H9 (cell line): ENCODE data around the gene SCARF1. TPM values are rescaled to one million over a fixed set of nuclear protein-coding genes. Genes with fewer than 3 reads are reported as not detected.
A peak's percentile ranks its signal among the peaks of the same experiment; 100 is the strongest.

Experiments
- DNase-seq: peaks from one replicate; pipeline ENCODE4 v3.0.0-alpha.2; 2017
- H2AFZ ChIP-seq: one replicate; pipeline ENCODE4 v1.6.1; 2013; ENCODE audit warnings: mild to moderate bottlenecking, low read length, control low read depth, moderate library complexity
- H2AK5ac ChIP-seq: 2 replicates; pipeline ENCODE4 v1.6.1; 2013; ENCODE audit warnings: low read length, control low read depth, mixed read lengths; ENCODE audit not compliant: insufficient read length
- H2BK120ac ChIP-seq: one replicate; pipeline ENCODE4 v1.6.1; 2013; ENCODE audit warnings: low read depth, mild to moderate bottlenecking, low read length, control low read depth, inconsistent platforms; ENCODE audit not compliant: poor library complexity, severe bottlenecking
- H2BK12ac ChIP-seq: 2 replicates; pipeline ENCODE4 v1.6.1; 2013; ENCODE audit warnings: low read length, control low read depth, mixed read lengths, low read depth; ENCODE audit not compliant: insufficient read length
- H2BK15ac ChIP-seq: 2 replicates; pipeline ENCODE4 v1.6.1; 2013; ENCODE audit warnings: low read depth, low read length, control low read depth
- H2BK20ac ChIP-seq: one replicate; pipeline ENCODE4 v1.6.1; 2013; ENCODE audit warnings: low read depth, mild to moderate bottlenecking, low read length, control low read depth, inconsistent platforms; ENCODE audit not compliant: poor library complexity, severe bottlenecking
- H2BK5ac ChIP-seq: 2 replicates; pipeline ENCODE4 v1.6.1; 2013; ENCODE audit warnings: low read length, control low read depth, mixed read lengths; ENCODE audit not compliant: insufficient read length
- H3K14ac ChIP-seq: 2 replicates; pipeline ENCODE4 v1.6.1; 2013; ENCODE audit warnings: low read length, control low read depth; ENCODE audit not compliant: insufficient read depth
- H3K18ac ChIP-seq: 2 replicates; pipeline ENCODE4 v1.6.1; 2013; ENCODE audit warnings: low read depth, mild to moderate bottlenecking, mixed read lengths, low read length, control low read depth; ENCODE audit not compliant: insufficient read length
- H3K23ac ChIP-seq: 2 replicates; pipeline ENCODE4 v1.6.1; 2013; ENCODE audit warnings: low read length, control low read depth, mixed read lengths, low read depth; ENCODE audit not compliant: insufficient read length
- H3K23me2 ChIP-seq: 2 replicates; pipeline ENCODE4 v1.6.1; 2013; ENCODE audit warnings: low read depth, mild to moderate bottlenecking, mixed read lengths, low read length, control low read depth; ENCODE audit not compliant: insufficient read length, poor library complexity, severe bottlenecking
- H3K27ac ChIP-seq: 2 replicates; pipeline ENCODE4 v1.5.1; 2013; ENCODE audit warnings: low read length, control low read depth, mixed read lengths, low read depth; ENCODE audit not compliant: insufficient read length
- H3K27me3 ChIP-seq: 2 replicates; pipeline ENCODE4 v1.6.1; 2013; ENCODE audit warnings: low read length, control low read depth, inconsistent platforms; ENCODE audit not compliant: insufficient read depth
- H3K4ac ChIP-seq: 2 replicates; pipeline ENCODE4 v1.6.1; 2013; ENCODE audit warnings: low read depth, mild to moderate bottlenecking, control low read depth, inconsistent platforms, low read length, moderate library complexity
- H3K4me1 ChIP-seq: 2 replicates; pipeline ENCODE4 v1.6.1; 2013; ENCODE audit warnings: low read length, control low read depth, inconsistent platforms; ENCODE audit not compliant: insufficient read depth
- H3K4me2 ChIP-seq: 2 replicates; pipeline ENCODE4 v1.6.1; 2013; ENCODE audit warnings: low read length, control low read depth, mixed read lengths; ENCODE audit not compliant: insufficient read length, insufficient read depth
- H3K56ac ChIP-seq: 2 replicates; pipeline ENCODE4 v1.6.1; 2013; ENCODE audit warnings: low read depth, mild to moderate bottlenecking, mixed read lengths, low read length, control low read depth; ENCODE audit not compliant: insufficient read length
- H3K79me1 ChIP-seq: 2 replicates; pipeline ENCODE4 v1.6.1; 2013; ENCODE audit warnings: low read depth, mild to moderate bottlenecking, moderate library complexity, low read length, control low read depth, inconsistent platforms; ENCODE audit not compliant: insufficient read depth, poor library complexity, severe bottlenecking
- H3K79me2 ChIP-seq: 2 replicates; pipeline ENCODE4 v1.6.1; 2013; ENCODE audit warnings: low read length, control low read depth, inconsistent platforms; ENCODE audit not compliant: insufficient read depth
- H3K9ac ChIP-seq: 2 replicates; pipeline ENCODE4 v1.6.1; 2013; ENCODE audit warnings: low read length, control low read depth, mixed read lengths; ENCODE audit not compliant: insufficient read length; ENCODE audit errors: extremely low read depth
- H3K9me3 ChIP-seq: one replicate; pipeline ENCODE4 v1.6.1; 2013; ENCODE audit warnings: low read depth, low read length, inconsistent platforms; ENCODE audit not compliant: control insufficient read depth
- H3T11ph ChIP-seq: one replicate; pipeline ENCODE4 v1.6.1; 2013; ENCODE audit warnings: mild to moderate bottlenecking, low read length, control low read depth, inconsistent platforms
- H4K20me1 ChIP-seq: one replicate; pipeline ENCODE4 v1.6.1; 2013; ENCODE audit not compliant: control insufficient read depth, insufficient read length, insufficient read depth
- H4K5ac ChIP-seq: 2 replicates; pipeline ENCODE4 v1.6.1; 2013; ENCODE audit warnings: low read depth, mild to moderate bottlenecking, mixed read lengths, low read length, control low read depth; ENCODE audit not compliant: insufficient read length
- H4K8ac ChIP-seq: replicated peaks from 2 replicates; pipeline ENCODE4 v1.6.1; 2013; ENCODE audit warnings: low read length, control low read depth, mixed read lengths, low read depth; ENCODE audit not compliant: insufficient read length
- H4K91ac ChIP-seq: 2 replicates; pipeline ENCODE4 v1.6.1; 2013; ENCODE audit warnings: low read depth, mild to moderate bottlenecking, moderate library complexity, mixed read lengths, low read length, control low read depth; ENCODE audit not compliant: insufficient read length
- H3K27ac Mint-ChIP-seq, 3 experiments: 2 replicates in 2 of 3; 3 replicates in 1 of 3; pipeline ENCODE4 v1.8.0; 2020 to 2021; ENCODE audit warnings: mixed read lengths in 3 of 3, mild to moderate bottlenecking in 1 of 3, moderate library complexity in 1 of 3
- H3K27me3 Mint-ChIP-seq: 2 replicates; pipeline ENCODE4 v1.8.0; 2021; ENCODE audit warnings: low read depth, mild to moderate bottlenecking, moderate library complexity, mixed read lengths
- H3K36me3 Mint-ChIP-seq, 3 experiments: 2 replicates in 2 of 3; 3 replicates in 1 of 3; pipeline ENCODE4 v1.8.0; 2020 to 2021; ENCODE audit warnings: low read depth in 3 of 3, mixed read lengths in 3 of 3; ENCODE audit not compliant: insufficient read depth in 1 of 3
- H3K4me1 Mint-ChIP-seq, 2 experiments: 2 replicates each; pipeline ENCODE4 v1.8.0; 2020; ENCODE audit warnings: mixed read lengths in 2 of 2
- H3K4me3 Mint-ChIP-seq, 2 experiments: 2 replicates in 1 of 2; 3 replicates in 1 of 2; pipeline ENCODE4 v1.8.0; 2020 to 2021; ENCODE audit warnings: mild to moderate bottlenecking in 2 of 2, mixed read lengths in 2 of 2, moderate library complexity in 1 of 2
- H3K9me3 Mint-ChIP-seq, 2 experiments: 2 replicates in 1 of 2; 3 replicates in 1 of 2; pipeline ENCODE4 v1.8.0; 2020; ENCODE audit warnings: mild to moderate bottlenecking in 2 of 2, mixed read lengths in 2 of 2, moderate library complexity in 1 of 2
- WGBS: extraction: QIAGEN DNeasy Blood & Tissue Kit; methylation state at CpG from one replicate; pipeline ENCODE4 v1.1.7; 2013; ENCODE audit warnings: missing lambda C conversion rate, low lambda C conversion rate, mixed read lengths; ENCODE audit not compliant: insufficient read length; ENCODE audit errors: extremely low coverage; 5-methylcytosine and 5-hydroxymethylcytosine counted together
- total RNA-seq: library from RNA; stranded (reverse); gene quantifications from 2 replicates; pipeline ENCODE4 v1.2.1, GENCODE V29; 2021
- TF ChIP-seq, protein P1 (sequence below): fragments of 200-600 bp; sonication (generic); conservative IDR thresholded peaks from 3 replicates; pipeline ENCODE4 v1.8.0; 2021; ENCODE audit warnings: antibody characterized with exemption, mild to moderate bottlenecking

The SCARF1 gene
- total RNA-seq, 1 experiment from 2014 or later, result 2.4 TPM

DNA sequence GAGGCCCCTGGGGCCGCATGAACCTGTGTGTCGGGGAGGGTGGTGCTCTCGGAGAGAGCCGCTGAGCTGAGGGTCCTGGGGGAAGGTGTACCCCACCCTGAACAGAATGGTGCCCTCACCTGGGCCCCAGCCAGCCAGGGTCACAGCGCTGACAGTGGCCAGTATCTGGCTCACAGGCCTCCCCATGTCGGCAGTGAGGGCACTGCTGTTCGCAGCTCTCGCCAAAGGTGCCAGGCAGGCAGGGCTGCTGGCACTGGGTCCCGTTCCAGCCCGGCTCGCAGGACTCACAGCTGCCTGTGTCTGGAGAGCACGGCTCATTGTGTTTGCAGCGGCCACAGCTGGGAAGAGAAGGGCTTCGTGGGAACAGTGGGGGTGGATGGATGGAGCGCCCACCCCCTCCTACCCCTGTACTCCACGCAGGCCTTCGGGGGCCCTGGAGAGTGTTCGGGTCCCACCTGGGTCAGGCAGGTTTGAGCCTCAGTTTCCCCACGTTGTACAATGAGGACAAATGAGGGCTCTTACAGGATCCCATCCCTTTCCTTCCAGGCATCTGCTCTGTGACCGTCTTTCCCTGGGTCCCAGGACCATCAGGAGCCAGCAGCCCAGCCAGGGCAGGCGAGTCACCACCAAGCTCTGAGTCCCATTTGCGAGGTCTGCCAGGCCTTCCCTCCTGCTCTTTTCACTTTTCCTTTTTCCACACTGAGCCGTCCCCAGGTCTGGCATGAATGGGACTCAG lies 5.0 kb downstream of the SCARF1 start:
- no peak overlapping the region for H4K8ac ChIP-seq
- Mint-ChIP-seq H3K27me3 (peaks cover 9% of the 10 kb centered on the region), H3K36me3 (peaks cover 0 to 2% (median 0%) of the 10 kb centered on the region in 3 experiments; a peak in 2 of 7 replicates), H3K9me3 (peaks cover 0 to 8% of the 10 kb centered on the region in 2 experiments; a peak in 1 of 5 replicates), H3K27ac (peak overlapping the region in 2 of 3 experiments; percentile 26 to 56; a peak in 3 of 7 replicates), H3K4me1 (peaks cover 22 to 40% of the 10 kb centered on the region in 2 experiments), H3K4me3 (no peak overlapping the region; a peak in 1 of 5 replicates)
- H3K79me1 ChIP-seq, result no peaks in the 10 kb centered on the region
- no peak overlapping the region for H3K14ac ChIP-seq
- no peak overlapping the region for H3K56ac ChIP-seq
- H4K91ac ChIP-seq, result no peak overlapping the region
- no peak overlapping the region for H2AK5ac ChIP-seq
- no peak overlapping the region for H3K4ac ChIP-seq
- WGBS, result no CpG with 5 or more reads among the region's 23 CpGs
- H3K4me2 ChIP-seq, result no peak overlapping the region
- no peak overlapping the region for H3T11ph ChIP-seq
- H2BK20ac ChIP-seq, result no peak overlapping the region
- no peaks in the 10 kb centered on the region for H3K23me2 ChIP-seq
- no peaks in the 10 kb centered on the region; the same call in 1 of the 2 replicates for H3K27me3 ChIP-seq
- H3K18ac ChIP-seq, result no peak overlapping the region
- no peaks in the 10 kb centered on the region for H3K9me3 ChIP-seq
- H2BK15ac ChIP-seq, result no peak overlapping the region
- no peak overlapping the region for H2BK12ac ChIP-seq
- no peak overlapping the region for H3K9ac ChIP-seq
- peaks cover 3% of the 10 kb centered on the region; the same call in 1 of the 2 replicates for H3K4me1 ChIP-seq
- DNase-seq, result no peak
- no peak overlapping the region for H2BK5ac ChIP-seq
- no peak overlapping the region for H3K23ac ChIP-seq
- no peak overlapping the region for H4K5ac ChIP-seq
- TF ChIP-seq, protein P1, sequence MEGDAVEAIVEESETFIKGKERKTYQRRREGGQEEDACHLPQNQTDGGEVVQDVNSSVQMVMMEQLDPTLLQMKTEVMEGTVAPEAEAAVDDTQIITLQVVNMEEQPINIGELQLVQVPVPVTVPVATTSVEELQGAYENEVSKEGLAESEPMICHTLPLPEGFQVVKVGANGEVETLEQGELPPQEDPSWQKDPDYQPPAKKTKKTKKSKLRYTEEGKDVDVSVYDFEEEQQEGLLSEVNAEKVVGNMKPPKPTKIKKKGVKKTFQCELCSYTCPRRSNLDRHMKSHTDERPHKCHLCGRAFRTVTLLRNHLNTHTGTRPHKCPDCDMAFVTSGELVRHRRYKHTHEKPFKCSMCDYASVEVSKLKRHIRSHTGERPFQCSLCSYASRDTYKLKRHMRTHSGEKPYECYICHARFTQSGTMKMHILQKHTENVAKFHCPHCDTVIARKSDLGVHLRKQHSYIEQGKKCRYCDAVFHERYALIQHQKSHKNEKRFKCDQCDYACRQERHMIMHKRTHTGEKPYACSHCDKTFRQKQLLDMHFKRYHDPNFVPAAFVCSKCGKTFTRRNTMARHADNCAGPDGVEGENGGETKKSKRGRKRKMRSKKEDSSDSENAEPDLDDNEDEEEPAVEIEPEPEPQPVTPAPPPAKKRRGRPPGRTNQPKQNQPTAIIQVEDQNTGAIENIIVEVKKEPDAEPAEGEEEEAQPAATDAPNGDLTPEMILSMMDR, result no peak
- no peaks in the 10 kb centered on the region for H3K79me2 ChIP-seq
- H4K20me1 ChIP-seq, result no peaks in the 10 kb centered on the region
- H2AFZ ChIP-seq, result no peak overlapping the region
- no peak overlapping the region for H3K27ac ChIP-seq
- H2BK120ac ChIP-seq, result no peak overlapping the region
